A673 (cell line): ENCODE data around the gene DRD2. TPM values are rescaled to one million over a fixed set of nuclear protein-coding genes. Genes with fewer than 3 reads are reported as not detected.

Source experiments
- BruUV-seq: library from RNA; stranded (reverse); fragments of 400-500 nt; replicated peaks from 2 replicates; lab custom pipeline; 2021; lab: Mats Ljungman, UMichigan
- CTCF ChIA-PET: fragments of 300-600 bp; sonication (Branson Sonifier 250); formaldehyde crosslinking; loops from one replicate; lab custom pipeline; 2022; ENCODE audit warnings: antibody characterized with exemption; lab: Charles Lee
- POLR2A ChIA-PET: fragments of 300-600 bp; sonication (Branson Sonifier 250); formaldehyde crosslinking; loops from one replicate; lab custom pipeline; 2022; ENCODE audit warnings: antibody characterized with exemption; ENCODE audit not compliant: low non-redundant PET; lab: Charles Lee
- DNase-seq: peaks from one replicate; pipeline ENCODE4 v3.0.0-alpha.2; 2015; ENCODE audit warnings: low spot score
- H3K27ac ChIP-seq: fragments of 200-600 bp; sonication (generic); 2 replicates; pipeline ENCODE4 v1.5.1; 2016; ENCODE audit warnings: mixed run types, low read depth, mild to moderate bottlenecking, mixed read lengths, antibody characterized with exemption, low read length; ENCODE audit not compliant: poor library complexity, severe bottlenecking
- H3K27me3 ChIP-seq: fragments of 200-600 bp; sonication (generic); replicated peaks from 2 replicates; pipeline ENCODE4 v1.6.1; 2017; ENCODE audit warnings: mixed run types, low read depth, mild to moderate bottlenecking, mixed read lengths, antibody characterized with exemption, low read length; ENCODE audit not compliant: insufficient read depth, poor library complexity
- H3K36me3 ChIP-seq: fragments of 200-600 bp; sonication (generic); 2 replicates; pipeline ENCODE4 v1.6.1; 2016; ENCODE audit warnings: mixed run types, mild to moderate bottlenecking, mixed read lengths, antibody characterized with exemption, low read length; ENCODE audit not compliant: insufficient read depth, poor library complexity, severe bottlenecking
- H3K4me1 ChIP-seq: fragments of 200-600 bp; sonication (generic); 2 replicates; pipeline ENCODE4 v1.6.1; 2017; ENCODE audit warnings: mixed run types, mild to moderate bottlenecking, mixed read lengths, antibody characterized with exemption, low read length; ENCODE audit not compliant: insufficient read depth, poor library complexity, severe bottlenecking
- H3K4me3 ChIP-seq: fragments of 200-600 bp; sonication (generic); 2 replicates; pipeline ENCODE4 v1.5.1; 2016; ENCODE audit warnings: low read depth, mixed run types, mild to moderate bottlenecking, mixed read lengths, low read length; ENCODE audit not compliant: poor library complexity, severe bottlenecking
- H3K9me3 ChIP-seq: fragments of 200-600 bp; sonication (generic); 2 replicates; pipeline ENCODE4 v1.6.1; 2016; ENCODE audit warnings: mixed run types, low read depth, mild to moderate bottlenecking, mixed read lengths, antibody characterized with exemption, low read length; ENCODE audit not compliant: poor library complexity, severe bottlenecking
- EZH2 ChIP-seq: fragments of 200-600 bp; sonication (generic); IDR thresholded peaks from 2 replicates; pipeline ENCODE4 v1.6.1; 2017; ENCODE audit warnings: borderline replicate concordance, low read depth, mild to moderate bottlenecking, mixed read lengths, antibody characterized with exemption, low read length; ENCODE audit not compliant: poor library complexity, severe bottlenecking
- intact Hi-C: fragments of 100-400 bp; cut with micrococcal nuclease; formaldehyde crosslinking; loops from one replicate; pipeline ENCODE4 v1.10.0; 2022; ENCODE audit not compliant: unreplicated experiment
- total RNA-seq: library from RNA; stranded (reverse); gene quantifications from 2 replicates; pipeline ENCODE4 v1.2.3, GENCODE V29; 2021
- TF ChIP-seq, protein P1 (sequence below): fragments of 300-800, 200-600 bp; sonication (generic); conservative IDR thresholded peaks from 2 replicates; pipeline ENCODE4 v1.5.1; 2017; ENCODE audit warnings: low read depth, mild to moderate bottlenecking, antibody characterized with exemption, low read length, moderate library complexity, mixed read lengths

The DRD2 gene
- total RNA-seq, 1 experiment from 2014 or later: 0.39 TPM

DNA sequence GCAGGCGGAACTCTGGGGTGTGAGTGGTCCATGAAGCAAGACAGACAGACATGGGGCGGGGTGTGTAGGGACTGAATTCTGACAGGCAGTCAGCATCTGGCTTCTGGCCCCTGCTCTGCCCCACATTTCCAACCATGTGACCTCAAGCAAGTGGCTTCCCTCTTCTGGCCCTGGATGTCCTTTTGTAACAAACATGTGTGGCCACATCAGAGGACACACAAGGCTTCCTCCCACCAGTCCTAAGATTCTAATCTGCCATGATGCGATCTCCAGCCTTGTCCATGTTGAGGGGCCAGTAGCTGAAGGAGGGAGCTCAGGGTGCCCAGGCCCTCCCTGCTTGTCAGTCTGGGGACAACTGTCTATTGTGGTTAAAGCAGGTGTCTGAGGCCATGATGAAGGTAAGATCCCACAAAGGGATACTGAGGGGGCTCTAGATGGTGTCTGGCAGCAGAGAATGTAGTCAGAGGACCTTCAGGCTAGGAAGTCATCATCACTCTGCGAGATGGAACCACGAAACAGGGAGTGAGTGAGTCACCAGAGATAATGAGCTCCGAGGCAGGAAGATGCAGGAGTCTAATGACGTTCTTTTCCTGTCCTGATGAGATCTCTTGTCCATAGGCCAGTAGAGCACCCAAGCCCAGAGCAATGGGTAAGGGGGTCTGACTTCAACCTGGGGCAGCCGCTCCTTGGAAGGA, 27.4 kb downstream of the DRD2 start:
- intact Hi-C loops: no loop called here
- peaks cover 13% of the 10 kb centered on the region for H3K27me3 ChIP-seq
- no peaks in the 10 kb centered on the region for H3K4me1 ChIP-seq
- ChIA-PET CTCF (no interaction called here), POLR2A (no interaction called here)
- no peak for TF ChIP-seq EZH2
- TF ChIP-seq, protein P1, sequence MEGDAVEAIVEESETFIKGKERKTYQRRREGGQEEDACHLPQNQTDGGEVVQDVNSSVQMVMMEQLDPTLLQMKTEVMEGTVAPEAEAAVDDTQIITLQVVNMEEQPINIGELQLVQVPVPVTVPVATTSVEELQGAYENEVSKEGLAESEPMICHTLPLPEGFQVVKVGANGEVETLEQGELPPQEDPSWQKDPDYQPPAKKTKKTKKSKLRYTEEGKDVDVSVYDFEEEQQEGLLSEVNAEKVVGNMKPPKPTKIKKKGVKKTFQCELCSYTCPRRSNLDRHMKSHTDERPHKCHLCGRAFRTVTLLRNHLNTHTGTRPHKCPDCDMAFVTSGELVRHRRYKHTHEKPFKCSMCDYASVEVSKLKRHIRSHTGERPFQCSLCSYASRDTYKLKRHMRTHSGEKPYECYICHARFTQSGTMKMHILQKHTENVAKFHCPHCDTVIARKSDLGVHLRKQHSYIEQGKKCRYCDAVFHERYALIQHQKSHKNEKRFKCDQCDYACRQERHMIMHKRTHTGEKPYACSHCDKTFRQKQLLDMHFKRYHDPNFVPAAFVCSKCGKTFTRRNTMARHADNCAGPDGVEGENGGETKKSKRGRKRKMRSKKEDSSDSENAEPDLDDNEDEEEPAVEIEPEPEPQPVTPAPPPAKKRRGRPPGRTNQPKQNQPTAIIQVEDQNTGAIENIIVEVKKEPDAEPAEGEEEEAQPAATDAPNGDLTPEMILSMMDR: no peak
- BruUV-seq: no TSS peak
- H3K9me3 ChIP-seq: no peaks in the 10 kb centered on the region
- H3K27ac ChIP-seq: no peak overlapping the region
- H3K4me3 ChIP-seq: no peak overlapping the region
- DNase-seq: peak; percentile 33
- no peaks in the 10 kb centered on the region for H3K36me3 ChIP-seq

DNA sequence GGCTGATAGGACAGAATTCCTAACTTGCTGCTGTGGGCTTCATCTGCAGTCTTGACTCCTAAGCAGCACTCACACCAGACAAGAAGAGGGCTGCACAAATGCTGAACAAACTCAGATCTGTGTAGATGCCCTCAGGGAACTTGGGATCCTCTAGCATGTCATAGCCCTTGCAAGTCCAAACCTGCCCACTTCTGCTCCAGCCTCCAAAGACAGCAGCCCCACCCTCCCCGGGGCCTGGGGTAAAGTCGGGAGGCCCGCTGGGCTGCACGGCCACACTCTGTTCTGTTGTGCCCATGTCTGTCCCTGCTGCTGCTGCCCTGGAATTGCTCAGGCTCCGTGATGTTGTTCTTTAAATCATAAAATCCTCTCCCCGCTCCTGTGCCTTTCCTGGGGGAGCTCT, 28.3 kb downstream of the DRD2 start:
- intact Hi-C loops: no loop called here

GRCh38 chr11:113446112-113446511, 29.1 kb downstream of the DRD2 start:
- H3K4me3 ChIP-seq: no peak overlapping the region
- H3K27ac ChIP-seq: no peak overlapping the region
- TF ChIP-seq, protein P1: no peak
- TF ChIP-seq EZH2: no peak
- CTCF ChIA-PET: interaction anchor here (0.6 kb wide), 1 partner anchor 1851 kb away, joined by 9 read pairs; no protein-coding TSS in a partner anchor
- BruUV-seq: no TSS peak
- intact Hi-C loops: no loop called here
- H3K9me3 ChIP-seq: no peaks in the 10 kb centered on the region
- peaks cover 27% of the 10 kb centered on the region for H3K27me3 ChIP-seq
- no peaks in the 10 kb centered on the region for H3K4me1 ChIP-seq
- H3K36me3 ChIP-seq: no peaks in the 10 kb centered on the region
- POLR2A ChIA-PET: no interaction called here
- no peak for DNase-seq

More for the DNA sequence above, 28.3 kb downstream of the DRD2 start:
- POLR2A ChIA-PET: no interaction called here
- Histone ChIP-seq H3K36me3 (no peaks in the 10 kb centered on the region), H3K4me1 (no peaks in the 10 kb centered on the region), H3K27me3 (peaks cover 21% of the 10 kb centered on the region), H3K27ac (no peak overlapping the region), H3K9me3 (no peaks in the 10 kb centered on the region), H3K4me3 (no peak overlapping the region)
- no TSS peak for BruUV-seq
- CTCF ChIA-PET: no interaction called here
- no peak for DNase-seq
- TF ChIP-seq, protein P1: no peak
- no peak for TF ChIP-seq EZH2
